HEK293 (cell line): ENCODE results near the gene TGFBRAP1.

ENCODE experiments used
- CTCF ChIA-PET: fragments of 350-600 bp; formaldehyde crosslinking; extraction: SDS; loops from one replicate; lab custom pipeline; 2021; ENCODE audit warnings: antibody characterized with exemption; lab: Yijun Ruan, JAX
- POLR2A ChIA-PET: fragments of 300-600 bp; formaldehyde crosslinking; extraction: SDS; loops from one replicate; lab custom pipeline; 2020; ENCODE audit warnings: antibody characterized with exemption, inconsistent platforms; lab: Yijun Ruan, JAX
- H3K27ac ChIP-seq: fragments of 200-500 bp; sonication (Bioruptor generic); 2 replicates; pipeline ENCODE4 v1.5.1; 2014; ENCODE audit warnings: low read depth, low read length, control low read depth, inconsistent platforms; ENCODE audit errors: extremely low read depth
- H3K36me3 ChIP-seq, 2 experiments: fragments of 200-500 bp in 1 of 2; sonication (Bioruptor generic) in 1 of 2; 1 replicate in 1 of 2; 2 replicates in 1 of 2; pipeline ENCODE4 v1.5.1; 2014 to 2017; ENCODE audit warnings: inconsistent platforms in 2 of 2, low read length in 2 of 2; ENCODE audit not compliant: control insufficient read depth in 2 of 2, insufficient read depth in 1 of 2
- H3K4me1 ChIP-seq: fragments of 200-500 bp; sonication (Bioruptor generic); 2 replicates; pipeline ENCODE4 v1.5.1; 2014; ENCODE audit warnings: mild to moderate bottlenecking, low read length, inconsistent platforms; ENCODE audit not compliant: control insufficient read depth, insufficient read depth
- H3K4me3 ChIP-seq: 2 replicates; pipeline ENCODE4 v1.5.1; 2011; ENCODE audit warnings: low read depth, mild to moderate bottlenecking, control low read depth, low read length, moderate library complexity
- H3K9me3 ChIP-seq: fragments of 200-500 bp; sonication (Bioruptor generic); 2 replicates; pipeline ENCODE4 v1.5.1; 2014; ENCODE audit warnings: low read depth, low read length, inconsistent platforms; ENCODE audit not compliant: control insufficient read depth, insufficient read depth
- BCL11B ChIP-seq: fragments of 450-650 bp; formaldehyde crosslinking; IDR thresholded peaks from 2 replicates; pipeline ENCODE4 v1.5.1; 2016; ENCODE audit warnings: low read depth, missing biosample characterization, missing genetic modification characterization
- EGR2 ChIP-seq: fragments of 450-650 bp; formaldehyde crosslinking; IDR thresholded peaks from 2 replicates; pipeline ENCODE4 v1.5.1; 2016; ENCODE audit warnings: low read depth, missing biosample characterization, missing genetic modification characterization
- GFI1B ChIP-seq: fragments of 450-650 bp; formaldehyde crosslinking; IDR thresholded peaks from 2 replicates; pipeline ENCODE4 v1.5.1; 2016; ENCODE audit warnings: missing biosample characterization, missing genetic modification characterization
- RBAK ChIP-seq: fragments of 450-650 bp; formaldehyde crosslinking; IDR thresholded peaks from 2 replicates; pipeline ENCODE4 v1.5.1; 2016; ENCODE audit warnings: missing biosample characterization, missing genetic modification characterization
- REST ChIP-seq: fragments of 450-650 bp; formaldehyde crosslinking; IDR thresholded peaks from 2 replicates; pipeline ENCODE4 v1.5.1; 2016; ENCODE audit warnings: missing biosample characterization, missing genetic modification characterization
- SETDB1 ChIP-seq: IDR thresholded peaks from one replicate; pipeline ENCODE4 v1.6.1; 2017; ENCODE audit warnings: mild to moderate bottlenecking, low read length, moderate library complexity, mixed read lengths; ENCODE audit not compliant: insufficient read length
- WT1 ChIP-seq: fragments of 450-650 bp; formaldehyde crosslinking; IDR thresholded peaks from 2 replicates; pipeline ENCODE4 v1.5.1; 2016; ENCODE audit warnings: missing biosample characterization, missing genetic modification characterization
- ZBTB21 ChIP-seq: fragments of 450-650 bp; formaldehyde crosslinking; IDR thresholded peaks from 2 replicates; pipeline ENCODE4 v1.5.1; 2017; ENCODE audit warnings: missing biosample characterization, missing genetic modification characterization
- ZBTB44 ChIP-seq: fragments of 450-650 bp; IDR thresholded peaks from 2 replicates; pipeline ENCODE4 v1.5.1; 2018; ENCODE audit warnings: missing biosample characterization, mild to moderate bottlenecking, missing genetic modification characterization
- ZEB2 ChIP-seq: fragments of 450-650 bp; formaldehyde crosslinking; IDR thresholded peaks from 2 replicates; pipeline ENCODE4 v1.5.1; 2016; ENCODE audit warnings: missing biosample characterization, missing genetic modification characterization
- ZNF148 ChIP-seq: fragments of 450-650 bp; formaldehyde crosslinking; IDR thresholded peaks from 2 replicates; pipeline ENCODE4 v1.5.0; 2017; ENCODE audit warnings: missing biosample characterization, missing genetic modification characterization, borderline replicate concordance
- ZNF184 ChIP-seq: fragments of 450-650 bp; IDR thresholded peaks from 2 replicates; pipeline ENCODE4 v1.5.1; 2018; ENCODE audit warnings: missing biosample characterization, mild to moderate bottlenecking, missing genetic modification characterization
- ZNF202 ChIP-seq: fragments of 450-650 bp; formaldehyde crosslinking; IDR thresholded peaks from 2 replicates; pipeline ENCODE4 v1.5.1; 2016; ENCODE audit warnings: missing biosample characterization, missing genetic modification characterization, borderline replicate concordance
- ZNF214 ChIP-seq: fragments of 450-650 bp; formaldehyde crosslinking; IDR thresholded peaks from 2 replicates; pipeline ENCODE4 v1.5.1; 2017; ENCODE audit warnings: missing biosample characterization, mild to moderate bottlenecking, missing genetic modification characterization, borderline replicate concordance
- ZNF221 ChIP-seq: fragments of 450-650 bp; formaldehyde crosslinking; IDR thresholded peaks from 2 replicates; pipeline ENCODE4 v1.5.1; 2017; ENCODE audit warnings: missing biosample characterization, missing genetic modification characterization, borderline replicate concordance
- ZNF23 ChIP-seq: fragments of 450-650 bp; formaldehyde crosslinking; IDR thresholded peaks from 2 replicates; pipeline ENCODE4 v1.5.1; 2016; ENCODE audit warnings: missing biosample characterization, missing genetic modification characterization, borderline replicate concordance
- ZNF24 ChIP-seq: fragments of 450-650 bp; formaldehyde crosslinking; IDR thresholded peaks from 2 replicates; pipeline ENCODE4 v1.5.1; 2016; ENCODE audit warnings: missing biosample characterization, missing genetic modification characterization
- ZNF664 ChIP-seq: fragments of 450-650 bp; formaldehyde crosslinking; IDR thresholded peaks from 2 replicates; pipeline ENCODE4 v1.5.1; 2016; ENCODE audit warnings: missing biosample characterization, missing genetic modification characterization
- ZNF701 ChIP-seq: fragments of 450-650 bp; formaldehyde crosslinking; IDR thresholded peaks from 2 replicates; pipeline ENCODE4 v1.5.1; 2016; ENCODE audit warnings: missing biosample characterization, missing genetic modification characterization
- ZNF704 ChIP-seq: fragments of 450-650 bp; formaldehyde crosslinking; IDR thresholded peaks from 2 replicates; pipeline ENCODE4 v1.5.1; 2016; ENCODE audit warnings: missing biosample characterization, missing genetic modification characterization
- ZSCAN16 ChIP-seq: fragments of 450-650 bp; formaldehyde crosslinking; IDR thresholded peaks from 2 replicates; pipeline ENCODE4 v1.5.1; 2016; ENCODE audit warnings: missing biosample characterization, missing genetic modification characterization
- TF ChIP-seq, protein P1 (sequence below): fragments of 450-650 bp; formaldehyde crosslinking; IDR thresholded peaks from 2 replicates; pipeline ENCODE4 v1.5.1; 2016; ENCODE audit warnings: missing biosample characterization, missing genetic modification characterization
- TF ChIP-seq, protein P2 (sequence below): fragments of 450-650 bp; formaldehyde crosslinking; optimal IDR thresholded peaks from 2 replicates; pipeline ENCODE3; 2016; ENCODE audit warnings: missing biosample characterization, mild to moderate bottlenecking, missing genetic modification characterization

Gene TGFBRAP1

DNA sequence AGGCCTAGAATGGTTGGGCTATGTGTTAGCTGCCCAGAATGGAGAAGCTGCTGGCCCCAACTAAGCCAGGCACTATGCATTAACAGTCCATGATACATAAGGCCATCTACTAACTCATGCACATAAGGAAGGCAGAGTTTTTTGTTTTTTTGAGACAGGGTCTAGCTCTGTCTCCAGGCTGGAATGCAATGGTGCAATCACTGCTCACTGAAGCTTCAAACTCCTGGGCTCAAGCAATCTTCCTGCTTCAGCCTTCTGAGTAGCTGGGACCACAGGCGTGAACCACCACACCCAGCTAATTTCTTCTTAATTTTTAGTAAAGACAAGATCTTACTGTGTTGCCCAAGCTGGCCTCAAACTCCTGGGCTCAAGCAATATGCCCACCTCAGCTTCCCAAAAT lies 50.4 kb downstream of the TGFBRAP1 start:
- ChIA-PET POLR2A (no interaction called here), CTCF (interaction anchor here (0.6 to 1.5 kb wide), 9 partner anchors 9 to 65 kb away, joined by 3 to 6 read pairs (median 4); no protein-coding TSS in a partner anchor)
- Histone ChIP-seq H3K36me3 (peaks cover 17 to 84% of the 10 kb centered on the region in 2 experiments), H3K4me1 (no peaks in the 10 kb centered on the region), H3K27ac (no peak overlapping the region), H3K9me3 (no peaks in the 10 kb centered on the region), H3K4me3 (no peak overlapping the region)
- TF ChIP-seq ZBTB44: no peak
- no peak for TF ChIP-seq ZNF214 (tag by site-specific recombination)
- no peak for TF ChIP-seq ZNF202
- TF ChIP-seq WT1 (tag by site-specific recombination): no peak
- TF ChIP-seq ZNF23 (tag by site-specific recombination): no peak
- no peak for TF ChIP-seq ZNF664
- TF ChIP-seq ZNF701: no peak
- TF ChIP-seq ZNF221 (tag by site-specific recombination): no peak
- no peak for TF ChIP-seq GFI1B
- no peak for TF ChIP-seq ZSCAN16 (tag by site-specific recombination)
- TF ChIP-seq RBAK: no peak
- TF ChIP-seq SETDB1: no peak
- TF ChIP-seq ZNF184: no peak
- TF ChIP-seq ZNF704 (tag by site-specific recombination): no peak
- no peak for TF ChIP-seq ZNF24 (tag by site-specific recombination)
- no peak for TF ChIP-seq ZNF148

DNA sequence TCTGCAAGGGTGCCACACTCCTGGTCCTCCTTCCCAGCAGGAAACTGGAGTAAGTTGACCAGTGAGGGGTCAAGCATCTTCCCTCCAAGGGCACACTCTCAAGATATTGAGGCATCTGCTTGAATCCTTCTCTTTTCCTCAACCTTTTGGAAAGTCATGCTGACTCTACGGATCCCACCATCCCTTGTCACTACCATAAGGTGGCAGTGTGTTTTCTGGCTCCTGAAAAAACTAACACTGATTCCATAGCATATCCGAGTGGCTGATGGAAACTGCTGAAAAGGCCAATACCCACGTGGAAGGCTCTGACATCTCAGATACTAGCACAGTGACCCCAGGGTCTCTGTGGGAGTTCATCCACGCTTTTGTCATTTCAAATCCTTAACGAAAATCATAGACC lies 50.9 kb downstream of the TGFBRAP1 start:
- Histone ChIP-seq H3K9me3 (no peaks in the 10 kb centered on the region), H3K27ac (no peak overlapping the region), H3K4me3 (no peak overlapping the region), H3K4me1 (no peaks in the 10 kb centered on the region), H3K36me3 (peaks cover 17 to 84% of the 10 kb centered on the region in 2 experiments)
- ChIA-PET CTCF (interaction anchor here (0.7 to 1.5 kb wide), 7 partner anchors 10 to 43 kb away, joined by 3 to 6 read pairs (median 3); no protein-coding TSS in a partner anchor), POLR2A (no interaction called here)
- TF ChIP-seq ZBTB21 (tag by site-specific recombination) (no peak), EGR2 (tag by site-specific recombination) (no peak), BCL11B (tag by site-specific recombination) (no peak), ZEB2 (tag by site-specific recombination) (no peak), REST (tag by site-specific recombination) (no peak)
- TF ChIP-seq, protein P1, sequence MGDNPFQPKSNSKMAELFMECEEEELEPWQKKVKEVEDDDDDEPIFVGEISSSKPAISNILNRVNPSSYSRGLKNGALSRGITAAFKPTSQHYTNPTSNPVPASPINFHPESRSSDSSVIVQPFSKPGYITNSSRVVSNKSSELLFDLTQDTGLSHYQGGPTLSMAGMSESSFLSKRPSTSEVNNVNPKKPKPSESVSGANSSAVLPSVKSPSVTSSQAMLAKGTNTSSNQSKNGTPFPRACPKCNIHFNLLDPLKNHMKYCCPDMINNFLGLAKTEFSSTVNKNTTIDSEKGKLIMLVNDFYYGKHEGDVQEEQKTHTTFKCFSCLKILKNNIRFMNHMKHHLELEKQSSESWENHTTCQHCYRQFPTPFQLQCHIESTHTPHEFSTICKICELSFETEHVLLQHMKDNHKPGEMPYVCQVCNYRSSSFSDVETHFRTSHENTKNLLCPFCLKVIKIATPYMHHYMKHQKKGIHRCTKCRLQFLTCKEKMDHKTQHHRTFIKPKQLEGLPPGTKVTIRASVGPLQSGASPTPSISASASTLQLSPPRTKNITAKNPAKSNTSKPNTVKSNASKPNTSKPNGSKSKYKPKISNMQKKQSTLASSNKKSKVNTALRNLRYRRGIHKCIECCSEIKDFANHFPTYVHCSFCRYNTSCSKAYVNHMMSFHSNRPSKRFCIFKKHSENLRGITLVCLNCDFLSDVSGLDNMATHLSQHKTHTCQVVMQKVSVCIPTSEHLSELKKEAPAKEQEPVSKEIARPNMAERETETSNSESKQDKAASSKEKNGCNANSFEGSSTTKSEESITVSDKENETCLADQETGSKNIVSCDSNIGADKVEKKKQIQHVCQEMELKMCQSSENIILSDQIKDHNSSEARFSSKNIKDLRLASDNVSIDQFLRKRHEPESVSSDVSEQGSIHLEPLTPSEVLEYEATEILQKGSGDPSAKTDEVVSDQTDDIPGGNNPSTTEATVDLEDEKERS (tag by site-specific recombination): no peak
- TF ChIP-seq, protein P2, sequence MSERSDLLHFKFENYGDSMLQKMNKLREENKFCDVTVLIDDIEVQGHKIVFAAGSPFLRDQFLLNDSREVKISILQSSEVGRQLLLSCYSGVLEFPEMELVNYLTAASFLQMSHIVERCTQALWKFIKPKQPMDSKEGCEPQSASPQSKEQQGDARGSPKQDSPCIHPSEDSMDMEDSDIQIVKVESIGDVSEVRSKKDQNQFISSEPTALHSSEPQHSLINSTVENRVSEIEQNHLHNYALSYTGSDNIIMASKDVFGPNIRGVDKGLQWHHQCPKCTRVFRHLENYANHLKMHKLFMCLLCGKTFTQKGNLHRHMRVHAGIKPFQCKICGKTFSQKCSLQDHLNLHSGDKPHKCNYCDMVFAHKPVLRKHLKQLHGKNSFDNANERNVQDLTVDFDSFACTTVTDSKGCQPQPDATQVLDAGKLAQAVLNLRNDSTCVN (tag by site-specific recombination): no peak
